Mucosa of rectum (tissue), 2 donors: ENCODE measurements around the gene MSL1.

Source experiments
- H3K27ac ChIP-seq, 2 donors: one replicate each; pipeline ENCODE4 v1.7.0; 2013; ENCODE audit warnings: inconsistent platforms in 2 of 2, low read depth in 2 of 2, low read length in 2 of 2
- H3K27me3 ChIP-seq, 2 donors: one replicate each; pipeline ENCODE4 v1.7.0; 2013; ENCODE audit warnings: low read length in 2 of 2; ENCODE audit not compliant: control insufficient read depth in 2 of 2, insufficient read depth in 2 of 2
- H3K36me3 ChIP-seq, 2 donors: one replicate each; pipeline ENCODE4 v1.7.0; 2013; ENCODE audit warnings: low read length in 2 of 2; ENCODE audit not compliant: control insufficient read depth in 2 of 2, insufficient read depth in 2 of 2
- H3K4me1 ChIP-seq, 2 donors: one replicate each; pipeline ENCODE4 v1.7.0; 2013; ENCODE audit warnings: low read length in 2 of 2, mild to moderate bottlenecking in 1 of 2; ENCODE audit not compliant: control insufficient read depth in 2 of 2, insufficient read depth in 2 of 2
- H3K4me3 ChIP-seq, 2 donors: one replicate each; pipeline ENCODE4 v1.7.0; 2013; ENCODE audit warnings: low read length in 2 of 2
- H3K9ac ChIP-seq, 2 donors: one replicate each; pipeline ENCODE4 v1.7.0; 2013; ENCODE audit warnings: low read length in 2 of 2, low read depth in 1 of 2, mild to moderate bottlenecking in 1 of 2
- H3K9me3 ChIP-seq, 2 donors: one replicate each; pipeline ENCODE4 v1.7.0; 2013; ENCODE audit warnings: low read length in 2 of 2; ENCODE audit not compliant: control insufficient read depth in 2 of 2
- donor health status: healthy.
- donor health status: Normal muscosa, but diverticular disease.

Gene MSL1

GRCh38 chr17:40159456-40159855 lies 37.7 kb downstream of the MSL1 start:
- H3K27me3 ChIP-seq: no peaks in the 10 kb centered on the region
- no peak overlapping the region for H3K9ac ChIP-seq
- peaks cover 34 to 40% of the 10 kb centered on the region in 2 donors for H3K36me3 ChIP-seq
- H3K27ac ChIP-seq: no peak overlapping the region
- H3K9me3 ChIP-seq: no peaks in the 10 kb centered on the region
- no peaks in the 10 kb centered on the region for H3K4me1 ChIP-seq
- no peak overlapping the region for H3K4me3 ChIP-seq

- H3K36me3 ChIP-seq: peaks cover 59 to 77% of the 10 kb centered on the region in 2 donors
- H3K4me3 ChIP-seq: no peak overlapping the region
- H3K9me3 ChIP-seq: no peaks in the 10 kb centered on the region
- no peak overlapping the region for H3K27ac ChIP-seq
- H3K27me3 ChIP-seq: no peaks in the 10 kb centered on the region
- no peaks in the 10 kb centered on the region for H3K4me1 ChIP-seq
- H3K9ac ChIP-seq: no peak overlapping the region
These were observed 46.0 kb downstream of the MSL1 start for GRCh38 chr17:40167685-40168261.

- no peak overlapping the region for H3K9ac ChIP-seq
- no peaks in the 10 kb centered on the region for H3K9me3 ChIP-seq
- H3K36me3 ChIP-seq: peaks cover 54 to 73% of the 10 kb centered on the region in 2 donors
- no peaks in the 10 kb centered on the region for H3K4me1 ChIP-seq
- H3K27ac ChIP-seq: no peak overlapping the region
- H3K4me3 ChIP-seq: no peak overlapping the region
- H3K27me3 ChIP-seq: no peaks in the 10 kb centered on the region
These were observed 46.6 kb downstream of the MSL1 start for GRCh38 chr17:40168262-40168832.

GRCh38 chr17:40170325-40170724 lies 48.6 kb downstream of the MSL1 start:
- Histone ChIP-seq H3K27me3 (no peaks in the 10 kb centered on the region), H3K4me1 (no peaks in the 10 kb centered on the region), H3K9ac (no peak overlapping the region), H3K9me3 (no peaks in the 10 kb centered on the region), H3K27ac (no peak overlapping the region), H3K4me3 (no peak overlapping the region), H3K36me3 (peaks cover 45 to 58% of the 10 kb centered on the region in 2 donors)

- Histone ChIP-seq H3K27me3 (no peaks in the 10 kb centered on the region), H3K9ac (no peak overlapping the region), H3K36me3 (peaks cover 37 to 48% of the 10 kb centered on the region in 2 donors), H3K9me3 (no peaks in the 10 kb centered on the region), H3K27ac (no peak overlapping the region), H3K4me1 (peaks cover 7 to 9% of the 10 kb centered on the region in 2 donors), H3K4me3 (no peak overlapping the region)
These were observed 50.0 kb downstream of the MSL1 start for GRCh38 chr17:40171750-40172149.

GRCh38 chr17:40173091-40173777 lies 51.5 kb downstream of the MSL1 start:
- H3K9me3 ChIP-seq: no peaks in the 10 kb centered on the region
- H3K4me1 ChIP-seq: peaks cover 12 to 13% of the 10 kb centered on the region in 2 donors
- peaks cover 28 to 36% of the 10 kb centered on the region in 2 donors for H3K36me3 ChIP-seq
- no peak overlapping the region for H3K4me3 ChIP-seq
- H3K9ac ChIP-seq: no peak overlapping the region
- no peaks in the 10 kb centered on the region for H3K27me3 ChIP-seq
- H3K27ac ChIP-seq: no peak overlapping the region

- no peaks in the 10 kb centered on the region for H3K9me3 ChIP-seq
- no peaks in the 10 kb centered on the region for H3K27me3 ChIP-seq
- H3K27ac ChIP-seq: no peak overlapping the region
- no peak overlapping the region for H3K4me3 ChIP-seq
- H3K36me3 ChIP-seq: peaks cover 27 to 30% of the 10 kb centered on the region in 2 donors
- H3K9ac ChIP-seq: no peak overlapping the region
- peaks cover 12 to 13% of the 10 kb centered on the region in 2 donors for H3K4me1 ChIP-seq
These were observed 52.0 kb downstream of the MSL1 start for GRCh38 chr17:40173778-40174135.

GRCh38 chr17:40174514-40174913 lies 52.7 kb downstream of the MSL1 start:
- Histone ChIP-seq H3K36me3 (peaks cover 23 to 24% of the 10 kb centered on the region in 2 donors), H3K4me3 (no peak overlapping the region), H3K9ac (no peak overlapping the region), H3K27ac (no peak overlapping the region), H3K27me3 (no peaks in the 10 kb centered on the region), H3K9me3 (no peaks in the 10 kb centered on the region), H3K4me1 (peaks cover 12 to 14% of the 10 kb centered on the region in 2 donors)

GRCh38 chr17:40175928-40176753 lies 54.4 kb downstream of the MSL1 start:
- H3K4me1 ChIP-seq: peaks cover 23 to 29% of the 10 kb centered on the region in 2 donors
- H3K9ac ChIP-seq: peak overlapping the region; percentile 59 to 81
- peak overlapping the region; percentile 33 to 62 for H3K4me3 ChIP-seq
- H3K27ac ChIP-seq: peak overlapping the region; percentile 90 to 98
- H3K36me3 ChIP-seq: peaks cover 10 to 12% of the 10 kb centered on the region in 2 donors
- no peaks in the 10 kb centered on the region for H3K27me3 ChIP-seq
- no peaks in the 10 kb centered on the region for H3K9me3 ChIP-seq

- Histone ChIP-seq H3K36me3 (peaks cover 4 to 6% of the 10 kb centered on the region in 2 donors), H3K9ac (peak overlapping the region; percentile 59 to 81), H3K4me1 (peaks cover 29 to 35% of the 10 kb centered on the region in 2 donors), H3K27ac (peak overlapping the region; percentile 90 to 98), H3K9me3 (no peaks in the 10 kb centered on the region), H3K27me3 (no peaks in the 10 kb centered on the region), H3K4me3 (peak overlapping the region; percentile 33 to 62)
These were observed 55.0 kb downstream of the MSL1 start for GRCh38 chr17:40176754-40177110.
